Measurements from ENCODE around the gene PARD3B. TPM values are rescaled to one million over a fixed set of nuclear protein-coding genes. Genes with fewer than 3 reads are reported as not detected.

PARD3B gene
- total and polyA plus RNA-seq, 7 donors = 0.42 to 6.0 (median 4.8) TPM

- no peak overlapping the region for H3K4me3 ChIP-seq
- ATAC-seq = no peak
- intact Hi-C loops (cut with DNase I) = no loop called here
- peaks cover 0 to 3% (median 0%) of the 10 kb centered on the region in 3 donors for H3K27me3 ChIP-seq (ENCODE audit: insufficient read depth in 3 of 3, low read length in 2 of 3)
- WGBS, 3 donors = 94 to 97% (median 95%) methylated on average over 3 of the region's 3 CpGs
- H3K4me1 ChIP-seq = no peaks in the 10 kb centered on the region
- H3K9me3 ChIP-seq = no peaks in the 10 kb centered on the region
- no peaks in the 10 kb centered on the region for H3K36me3 ChIP-seq (ENCODE audit: insufficient read depth in 1 of 2, low read depth in 1 of 2)
- DNase-seq = no peak
- no peak for TF ChIP-seq CTCF (IDR thresholded peaks at IDR 0.05)
- no peak overlapping the region for H3K27ac ChIP-seq
Observed at GRCh38 chr2:205094031-205094430, 548.8 kb downstream of the PARD3B start.

GRCh38 chr2:205103699-205104098 lies 558.4 kb downstream of the PARD3B start:
- H3K27ac ChIP-seq = no peak overlapping the region
- no peak for DNase-seq
- 92 to 95% (median 92%) methylated on average over 2 of the region's 2 CpGs for WGBS, 3 donors
- H3K36me3 ChIP-seq (ENCODE audit: insufficient read depth in 1 of 2, low read depth in 1 of 2) = no peaks in the 10 kb centered on the region
- no peaks in the 10 kb centered on the region for H3K27me3 ChIP-seq (ENCODE audit: insufficient read depth in 3 of 3, low read length in 2 of 3)
- intact Hi-C loops (cut with DNase I) = no loop called here
- TF ChIP-seq CTCF (IDR thresholded peaks at IDR 0.05) = no peak
- no peak for ATAC-seq
- H3K9me3 ChIP-seq = no peaks in the 10 kb centered on the region
- no peak overlapping the region for H3K4me3 ChIP-seq
- H3K4me1 ChIP-seq = no peaks in the 10 kb centered on the region

- no peaks in the 10 kb centered on the region for H3K9me3 ChIP-seq
- H3K27me3 ChIP-seq (ENCODE audit: insufficient read depth in 3 of 3, low read length in 2 of 3) = no peaks in the 10 kb centered on the region
- H3K36me3 ChIP-seq (ENCODE audit: insufficient read depth in 1 of 2, low read depth in 1 of 2) = no peaks in the 10 kb centered on the region
- ATAC-seq (no peak), DNase-seq (no peak)
- 93 to 99% (median 98%) methylated on average over 2 of the region's 2 CpGs for WGBS, 3 donors
- intact Hi-C loops (cut with DNase I) = no loop called here
- TF ChIP-seq CTCF (IDR thresholded peaks at IDR 0.05) = no peak
- no peak overlapping the region for H3K4me3 ChIP-seq
- H3K4me1 ChIP-seq = no peaks in the 10 kb centered on the region
- no peak overlapping the region for H3K27ac ChIP-seq
Observed at GRCh38 chr2:205107810-205108209, 562.5 kb downstream of the PARD3B start.

- TF ChIP-seq CTCF (IDR thresholded peaks at IDR 0.05) = no peak
- no peak for DNase-seq
- no peak overlapping the region for H3K27ac ChIP-seq
- no peaks in the 10 kb centered on the region for H3K4me1 ChIP-seq
- H3K4me3 ChIP-seq = no peak overlapping the region
- intact Hi-C loops (cut with DNase I) = no loop called here
- WGBS, 3 donors = 86 to 94% (median 91%) methylated on average over 2 of the region's 2 CpGs
- no peak for ATAC-seq
- no peaks in the 10 kb centered on the region for H3K36me3 ChIP-seq (ENCODE audit: insufficient read depth in 1 of 2, low read depth in 1 of 2)
- H3K9me3 ChIP-seq = no peaks in the 10 kb centered on the region
- no peaks in the 10 kb centered on the region for H3K27me3 ChIP-seq (ENCODE audit: insufficient read depth in 3 of 3, low read length in 2 of 3)
Observed at GRCh38 chr2:205115511-205115910, 570.2 kb downstream of the PARD3B start.

GRCh38 chr2:205117125-205117524 lies 571.9 kb downstream of the PARD3B start:
- DNase-seq = no peak
- no peaks in the 10 kb centered on the region for H3K4me1 ChIP-seq
- intact Hi-C loops (cut with DNase I) = no loop called here
- H3K4me3 ChIP-seq = no peak overlapping the region
- no peak for ATAC-seq
- H3K27me3 ChIP-seq (ENCODE audit: insufficient read depth in 3 of 3, low read length in 2 of 3) = no peaks in the 10 kb centered on the region
- H3K9me3 ChIP-seq = no peaks in the 10 kb centered on the region
- no peak overlapping the region for H3K27ac ChIP-seq
- H3K36me3 ChIP-seq (ENCODE audit: insufficient read depth in 1 of 2, low read depth in 1 of 2) = peaks cover 0 to 3% of the 10 kb centered on the region in 2 donors
- TF ChIP-seq CTCF (IDR thresholded peaks at IDR 0.05) = no peak
- WGBS, 3 donors = 89 to 91% (median 90%) methylated on average over 2 of the region's 2 CpGs
